Gastroesophageal sphincter (tissue), 4 donors: ENCODE data around the gene PDZD4. TPM values are rescaled to one million over a fixed set of nuclear protein-coding genes. Genes with fewer than 3 reads are reported as not detected.

ENCODE experiments used
- ATAC-seq: fragments of 150-250 bp; one replicate; pipeline ENCODE4 v1.9.1; 2016; ENCODE audit warnings: mild to moderate bottlenecking, moderate library complexity
- H3K27ac ChIP-seq, 4 donors: fragments of 200-600 bp; sonication (generic) in 3 of 4; 1 replicate in 3 of 4; 2 replicates in 1 of 4; pipeline ENCODE4 v1.5.1; 2016 to 2019
- H3K27me3 ChIP-seq: fragments of 200-600 bp; sonication (generic); one replicate; pipeline ENCODE4 v1.5.1; 2019
- H3K36me3 ChIP-seq, 2 donors: fragments of 200-600 bp; sonication (generic); one replicate each; pipeline ENCODE4 v1.5.1; 2019; ENCODE audit warnings: control low read depth in 1 of 2
- H3K4me1 ChIP-seq, 3 donors: fragments of 200-600 bp; sonication (generic); 1 replicate in 2 of 3; 2 replicates in 1 of 3; pipeline ENCODE4 v1.5.1; 2016 to 2019; ENCODE audit warnings: control low read depth in 2 of 3
- H3K4me3 ChIP-seq, 2 donors: fragments of 200-600 bp; sonication (generic); one replicate each; pipeline ENCODE4 v1.5.1; 2019; ENCODE audit warnings: mild to moderate bottlenecking in 1 of 2, moderate library complexity in 1 of 2
- H3K9me3 ChIP-seq, 3 donors: fragments of 200-600 bp; sonication (generic); one replicate each; pipeline ENCODE4 v1.5.1; 2017 to 2019; ENCODE audit warnings: control low read depth in 2 of 3
- EP300 ChIP-seq: sonication (generic); formaldehyde crosslinking; IDR thresholded peaks from one replicate; pipeline ENCODE4 v1.6.1; 2017; ENCODE audit warnings: antibody characterized with exemption, mild to moderate bottlenecking
- POLR2A ChIP-seq, 2 donors: fragments of 450-650 bp; IDR thresholded peaks; one replicate each; pipeline ENCODE4 v1.6.1; 2017; ENCODE audit warnings: antibody characterized with exemption in 2 of 2, mild to moderate bottlenecking in 2 of 2, moderate library complexity in 1 of 2
- POLR2AphosphoS5 ChIP-seq: sonication (generic); formaldehyde crosslinking; IDR thresholded peaks from one replicate; pipeline ENCODE4 v1.6.1; 2017; ENCODE audit warnings: antibody characterized with exemption
- WGBS, 2 donors: methylation state at CpG; one replicate each; pipeline ENCODE4 v1.1.5; 2018; ENCODE audit warnings: low coverage in 1 of 2; 5-methylcytosine and 5-hydroxymethylcytosine counted together
- total RNA-seq, 4 donors: library from RNA; depleted of rRNA; stranded (reverse); fragments of >200 nt; gene quantifications; one replicate each; pipeline ENCODE4 v1.1.0, GENCODE V29; 2016
- TF ChIP-seq, protein P1 (sequence below), 4 experiments: fragments of 200-600 bp in 2 of 4; fragments of 450-650 bp in 2 of 4; sonication (generic) in 1 of 4; IDR thresholded peaks; one replicate each; pipeline ENCODE4 v1.5.1; 2017 to 2019; ENCODE audit warnings: antibody characterized with exemption in 4 of 4, mild to moderate bottlenecking in 2 of 4, moderate library complexity in 2 of 4

The PDZD4 gene
- total RNA-seq, 4 donors from 2014 or later: 10.6 to 48.5 (median 26.4) TPM

DNA sequence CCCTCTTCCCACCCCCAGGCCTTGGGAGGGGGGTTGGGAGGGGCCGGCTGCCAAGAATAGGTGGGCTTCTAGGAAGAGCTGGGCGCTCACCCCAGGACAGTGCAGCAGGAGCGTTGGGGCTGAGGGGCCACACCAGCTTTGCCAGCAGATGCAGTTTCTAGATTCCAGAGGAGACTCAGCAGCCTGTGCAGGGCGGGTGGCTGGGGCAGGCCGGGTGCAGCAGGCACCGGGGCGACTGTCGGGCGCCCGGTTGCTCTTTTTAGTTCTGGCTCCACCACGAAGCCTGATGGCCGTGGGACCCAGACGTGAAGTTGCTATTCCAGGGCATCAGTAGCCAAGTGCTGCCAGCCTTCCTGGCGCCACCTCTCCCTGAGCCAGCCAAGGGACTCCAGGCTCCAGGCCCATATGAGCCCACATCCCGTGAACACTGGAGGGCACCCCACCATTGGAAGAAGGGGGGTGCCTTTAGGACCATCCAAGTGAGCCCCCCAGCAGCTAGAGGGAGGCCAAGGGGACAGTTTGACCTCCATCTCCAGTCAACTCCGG is 30.1 kb downstream of the PDZD4 start:
- no peak for ATAC-seq
- H3K4me3 ChIP-seq: no peak overlapping the region
- peaks cover 0 to 21% (median 0%) of the 10 kb centered on the region in 3 donors for H3K4me1 ChIP-seq
- WGBS, 2 donors: no CpG with 5 or more reads among the region's 16 CpGs
- H3K9me3 ChIP-seq: no peaks in the 10 kb centered on the region
- TF ChIP-seq EP300 (no peak), POLR2AphosphoS5 (no peak), POLR2A (IDR thresholded peaks at IDR 0.05) (no peak)
- TF ChIP-seq, protein P1, sequence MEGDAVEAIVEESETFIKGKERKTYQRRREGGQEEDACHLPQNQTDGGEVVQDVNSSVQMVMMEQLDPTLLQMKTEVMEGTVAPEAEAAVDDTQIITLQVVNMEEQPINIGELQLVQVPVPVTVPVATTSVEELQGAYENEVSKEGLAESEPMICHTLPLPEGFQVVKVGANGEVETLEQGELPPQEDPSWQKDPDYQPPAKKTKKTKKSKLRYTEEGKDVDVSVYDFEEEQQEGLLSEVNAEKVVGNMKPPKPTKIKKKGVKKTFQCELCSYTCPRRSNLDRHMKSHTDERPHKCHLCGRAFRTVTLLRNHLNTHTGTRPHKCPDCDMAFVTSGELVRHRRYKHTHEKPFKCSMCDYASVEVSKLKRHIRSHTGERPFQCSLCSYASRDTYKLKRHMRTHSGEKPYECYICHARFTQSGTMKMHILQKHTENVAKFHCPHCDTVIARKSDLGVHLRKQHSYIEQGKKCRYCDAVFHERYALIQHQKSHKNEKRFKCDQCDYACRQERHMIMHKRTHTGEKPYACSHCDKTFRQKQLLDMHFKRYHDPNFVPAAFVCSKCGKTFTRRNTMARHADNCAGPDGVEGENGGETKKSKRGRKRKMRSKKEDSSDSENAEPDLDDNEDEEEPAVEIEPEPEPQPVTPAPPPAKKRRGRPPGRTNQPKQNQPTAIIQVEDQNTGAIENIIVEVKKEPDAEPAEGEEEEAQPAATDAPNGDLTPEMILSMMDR (IDR thresholded peaks at IDR 0.05): no peak
- peaks cover 0 to 40% of the 10 kb centered on the region in 2 donors for H3K36me3 ChIP-seq
- no peak overlapping the region for H3K27ac ChIP-seq
- H3K27me3 ChIP-seq: no peaks in the 10 kb centered on the region

DNA sequence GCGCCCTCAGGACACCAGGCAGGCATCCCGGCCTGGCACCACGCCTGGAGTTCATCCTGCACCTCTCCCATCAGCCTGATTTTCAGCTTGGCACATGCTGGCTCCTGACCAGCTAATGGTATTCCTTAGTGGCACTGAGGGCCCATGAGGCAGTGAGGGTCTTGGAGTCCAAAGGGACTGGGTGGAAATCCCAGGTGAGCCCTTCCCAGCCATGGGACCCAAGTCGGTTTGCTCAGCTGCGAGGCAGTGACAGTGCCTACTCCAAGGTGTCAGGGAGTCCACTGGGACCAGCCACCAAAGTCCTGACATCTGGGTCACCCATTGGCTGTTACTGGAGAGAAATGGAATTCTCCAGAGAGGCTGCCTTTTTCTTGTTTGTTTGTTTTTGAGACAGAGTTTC is 31.0 kb downstream of the PDZD4 start:
- no peaks in the 10 kb centered on the region for H3K27me3 ChIP-seq
- no peaks in the 10 kb centered on the region for H3K9me3 ChIP-seq
- peaks cover 0 to 40% of the 10 kb centered on the region in 2 donors for H3K36me3 ChIP-seq
- no peak for ATAC-seq
- WGBS, 2 donors: 83% methylated on average over 1 of the region's 5 CpGs; no CpG with 5 or more reads in 1 of the 2 donors
- TF ChIP-seq EP300 (no peak), POLR2A (IDR thresholded peaks at IDR 0.05) (no peak), POLR2AphosphoS5 (no peak)
- TF ChIP-seq, protein P1 (IDR thresholded peaks at IDR 0.05): no peak
- H3K4me3 ChIP-seq: no peak overlapping the region
- peaks cover 0 to 24% (median 0%) of the 10 kb centered on the region in 3 donors for H3K4me1 ChIP-seq
- H3K27ac ChIP-seq: no peak overlapping the region

DNA sequence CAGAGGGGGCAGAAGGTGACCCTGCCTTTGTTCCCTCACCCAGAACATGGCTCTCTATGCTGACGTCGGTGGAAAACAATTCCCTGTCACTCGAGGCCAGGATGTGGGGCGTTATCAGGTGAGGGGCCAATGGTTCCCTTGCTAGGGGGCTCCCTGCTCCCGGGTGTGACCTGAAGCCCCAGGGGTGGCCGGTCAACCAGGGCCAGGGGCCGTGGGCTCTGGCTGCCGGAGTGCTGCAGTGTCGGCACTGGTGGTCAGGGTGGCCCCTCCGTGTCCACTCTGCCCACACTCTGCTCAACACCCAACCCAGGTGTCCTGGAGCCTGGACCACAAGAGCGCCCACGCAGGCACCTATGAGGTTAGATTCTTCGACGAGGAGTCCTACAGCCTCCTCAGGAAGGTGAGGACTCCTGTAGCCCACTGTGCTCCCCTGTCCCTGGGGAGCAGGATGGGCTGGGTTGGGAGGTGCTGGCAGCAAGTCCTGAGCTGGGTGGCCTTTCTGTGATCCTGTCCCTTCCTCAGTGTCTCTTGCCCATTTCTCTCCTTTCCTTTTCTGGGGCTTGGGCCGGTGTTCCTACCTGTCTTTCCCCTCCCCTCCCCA is 32.8 kb downstream of the PDZD4 start:
- no peak for TF ChIP-seq EP300
- no peak for TF ChIP-seq POLR2A (IDR thresholded peaks at IDR 0.05)
- TF ChIP-seq, protein P1 (IDR thresholded peaks at IDR 0.05): no peak
- TF ChIP-seq POLR2AphosphoS5: no peak
- no peak for ATAC-seq
- no CpG with 5 or more reads among the region's 15 CpGs for WGBS, 2 donors
- H3K27me3 ChIP-seq: no peaks in the 10 kb centered on the region
- no peaks in the 10 kb centered on the region for H3K9me3 ChIP-seq
- H3K4me3 ChIP-seq: no peak overlapping the region
- peaks cover 0 to 29% of the 10 kb centered on the region in 2 donors for H3K36me3 ChIP-seq
- H3K27ac ChIP-seq: no peak overlapping the region
- H3K4me1 ChIP-seq: peaks cover 0 to 34% (median 8%) of the 10 kb centered on the region in 3 donors

DNA sequence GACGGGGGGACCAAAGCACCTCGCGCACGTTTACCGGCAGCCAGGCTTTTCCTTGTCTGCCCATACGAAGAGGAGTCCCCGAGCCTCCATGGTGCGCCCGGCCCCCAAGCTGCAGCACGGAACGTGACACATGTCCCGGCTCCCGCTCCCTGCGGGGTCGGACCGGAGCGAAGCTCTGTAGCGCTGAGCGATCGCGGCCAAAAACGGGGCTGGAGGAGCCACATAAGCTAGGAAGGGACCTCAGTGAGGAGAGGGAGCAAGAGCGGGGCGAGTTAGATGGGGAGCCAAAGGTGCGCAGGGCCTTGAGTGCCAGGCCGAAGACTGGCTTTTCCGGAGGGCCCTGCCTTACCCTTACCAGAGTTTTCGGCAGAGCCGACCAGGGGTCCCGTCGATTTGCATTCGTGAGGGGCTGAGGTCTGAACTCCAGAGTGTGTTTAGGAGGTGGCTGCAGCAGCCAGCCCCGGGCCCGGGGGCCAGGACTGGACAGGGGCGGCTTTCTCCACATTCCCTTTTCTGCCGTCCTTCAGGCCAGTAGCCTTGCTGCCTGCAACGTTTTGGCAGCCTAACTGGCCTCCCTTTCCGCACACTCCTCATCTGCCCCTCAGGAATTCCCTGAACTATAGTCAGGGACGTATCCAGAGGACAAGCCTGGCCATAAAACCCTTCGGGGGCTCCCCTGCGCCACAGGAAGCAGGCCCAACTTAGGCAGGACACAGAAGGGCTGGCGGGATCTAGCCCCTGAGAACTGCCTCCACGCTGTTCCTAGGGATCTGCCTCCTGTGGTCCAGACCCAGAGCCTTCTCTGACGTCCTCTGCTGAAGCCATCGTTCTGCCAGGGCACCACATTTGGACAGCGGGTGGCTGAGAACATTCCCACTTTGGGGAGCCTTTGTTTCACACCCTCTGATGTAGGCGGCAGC is 35.2 kb downstream of the PDZD4 start:
- ATAC-seq: peak; percentile 1
- WGBS, 2 donors: no CpG with 5 or more reads among the region's 47 CpGs
- Histone ChIP-seq H3K4me3 (peak overlapping the region; percentile 66 to 73), H3K36me3 (peaks cover 0 to 35% of the 10 kb centered on the region in 2 donors), H3K4me1 (peaks cover 0 to 54% (median 9%) of the 10 kb centered on the region in 3 donors), H3K9me3 (no peaks in the 10 kb centered on the region), H3K27ac (peak overlapping the region; percentile 87 to 96 (median 94)), H3K27me3 (no peaks in the 10 kb centered on the region)
- TF ChIP-seq POLR2A (IDR thresholded peaks at IDR 0.05) (no peak), EP300 (no peak), POLR2AphosphoS5 (no peak)
- TF ChIP-seq, protein P1 (IDR thresholded peaks at IDR 0.05): no peak
